HG02970 (cell line): ENCODE data around the gene STRIP1.
A peak's percentile ranks its signal among the peaks of the same experiment; 100 is the strongest.
"Not testable (repeated sequence)": the region's sequence is repeated elsewhere in the genome, so short reads cannot be mapped to it uniquely, and the experiment has no call there.

ENCODE experiments used
- ATAC-seq: cut with Tn5 transposase; IDR thresholded peaks from one replicate; pipeline ENCODE4 v1.9.1; 2021; ENCODE audit warnings: mild to moderate bottlenecking, moderate library complexity, moderate number of reproducible peaks; ENCODE audit not compliant: unreplicated experiment, low FRiP score

The STRIP1 gene

DNA sequence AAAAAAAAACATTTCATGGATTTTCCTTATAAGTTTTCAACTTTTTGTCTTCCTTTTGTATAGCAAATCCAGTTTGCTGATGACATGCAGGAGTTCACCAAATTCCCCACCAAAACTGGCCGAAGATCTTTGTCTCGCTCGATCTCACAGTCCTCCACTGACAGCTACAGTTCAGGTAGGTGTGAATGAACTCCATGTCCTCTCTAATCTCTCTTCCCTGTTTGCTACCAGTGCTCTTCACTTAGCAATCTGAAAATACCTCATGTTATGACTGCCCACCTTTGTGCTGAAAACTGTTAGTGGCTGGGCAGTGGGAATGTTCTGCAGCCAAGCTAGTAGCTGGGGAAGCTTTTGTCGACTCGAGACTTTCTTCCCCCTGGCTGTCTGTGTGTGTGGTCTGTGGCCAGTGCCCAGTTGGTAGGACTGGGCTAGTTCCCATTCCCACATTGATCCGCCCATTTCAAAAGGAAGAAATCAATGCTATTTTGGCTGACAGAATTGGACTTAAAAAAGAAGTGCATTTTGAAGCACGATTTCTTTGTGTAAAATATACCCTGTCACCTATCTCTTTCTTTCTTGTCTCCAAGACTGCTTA lies 25.4 kb upstream of the STRIP1 start:
- no peak for ATAC-seq

DNA sequence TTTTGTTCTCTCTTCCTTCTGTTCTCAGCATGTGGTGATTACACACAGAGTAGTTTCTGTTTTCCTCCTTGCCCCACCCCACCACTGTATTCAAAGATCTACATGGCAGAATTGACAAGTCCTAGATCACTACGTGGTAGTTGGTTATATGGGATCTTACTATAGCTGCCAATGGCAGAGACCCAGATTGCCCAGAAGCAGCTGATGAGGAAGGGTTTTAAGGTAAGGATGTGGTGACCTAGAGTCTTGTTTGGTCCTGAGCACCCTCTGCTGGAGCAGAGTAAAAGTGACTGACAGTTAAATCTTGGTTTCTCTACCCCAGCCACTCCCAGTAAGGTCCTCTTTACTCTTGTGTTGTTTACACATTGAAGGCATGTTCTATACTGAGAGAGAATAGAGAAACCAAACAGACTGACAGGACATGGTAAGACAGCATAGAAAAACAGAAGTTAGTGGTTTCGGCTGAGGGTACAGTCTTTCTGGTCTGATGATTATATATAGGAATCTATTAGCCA lies 22.8 kb upstream of the STRIP1 start:
- peak; percentile 86 for ATAC-seq

DNA sequence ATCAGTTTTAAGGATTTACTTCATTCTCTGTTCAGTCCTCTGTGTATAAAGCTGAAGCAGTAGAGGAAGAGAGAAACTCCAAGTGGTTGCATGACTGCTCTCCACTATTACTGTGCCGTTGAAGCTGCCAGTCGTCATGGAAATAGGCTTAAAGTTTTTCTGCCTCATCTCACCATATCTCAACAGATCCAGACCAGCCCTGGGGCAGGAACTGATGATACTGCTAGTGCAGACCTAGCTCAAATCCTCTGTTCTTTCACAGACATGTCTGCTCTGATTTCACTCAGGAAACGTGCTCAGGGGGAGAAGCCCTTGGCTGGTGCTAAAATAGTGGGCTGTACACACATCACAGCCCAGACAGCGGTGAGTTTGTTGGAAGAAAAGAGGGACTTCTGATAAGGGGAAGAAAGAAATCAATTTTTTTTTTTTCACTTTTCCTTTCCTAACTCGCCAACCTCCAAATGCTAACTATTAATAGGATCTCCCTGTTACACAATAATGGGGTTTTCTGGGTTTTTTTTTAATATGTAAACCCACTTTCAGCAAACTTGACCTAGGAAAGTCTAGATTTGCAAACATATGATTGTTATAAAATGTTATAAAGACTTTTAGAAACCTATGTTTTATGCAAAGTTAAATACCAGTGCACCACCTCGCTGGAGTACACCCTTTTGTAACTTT lies 22.2 kb upstream of the STRIP1 start:
- peak; percentile 46 for ATAC-seq

DNA sequence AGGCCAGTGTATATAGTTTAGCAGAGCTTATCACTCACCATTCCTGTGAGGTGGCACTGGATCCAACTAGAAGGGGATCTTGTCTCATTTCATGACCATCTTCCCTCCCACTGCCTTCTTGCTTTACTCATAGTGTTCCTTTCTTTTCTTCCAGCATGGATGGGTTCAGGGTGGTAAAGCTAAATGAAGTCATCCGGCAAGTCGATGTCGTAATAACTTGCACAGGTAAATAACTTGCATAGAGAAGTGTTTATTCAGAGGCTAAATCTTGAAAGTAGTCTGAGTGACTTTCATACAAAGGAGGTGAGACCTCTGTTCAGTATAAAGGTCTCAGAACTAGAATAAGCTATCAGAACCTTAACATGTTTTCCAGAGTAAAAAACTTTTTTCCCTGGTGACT lies 16.6 kb upstream of the STRIP1 start:
- ATAC-seq: no peak

DNA sequence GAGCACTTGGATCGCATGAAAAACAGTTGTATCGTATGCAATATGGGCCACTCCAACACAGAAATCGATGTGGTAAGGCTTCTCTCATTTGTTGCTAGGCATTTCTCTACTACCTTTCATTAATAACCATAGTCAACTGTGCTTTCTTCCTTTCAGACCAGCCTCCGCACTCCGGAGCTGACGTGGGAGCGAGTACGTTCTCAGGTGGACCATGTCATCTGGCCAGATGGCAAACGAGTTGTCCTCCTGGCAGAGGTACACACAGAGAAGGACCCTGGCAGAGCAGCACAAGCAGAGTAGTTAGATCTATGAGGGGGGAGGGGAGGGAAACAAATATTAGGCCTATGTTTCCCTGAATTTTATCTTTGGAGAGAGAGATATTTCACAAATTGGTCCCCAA lies 16.0 kb upstream of the STRIP1 start:
- ATAC-seq: no peak

DNA sequence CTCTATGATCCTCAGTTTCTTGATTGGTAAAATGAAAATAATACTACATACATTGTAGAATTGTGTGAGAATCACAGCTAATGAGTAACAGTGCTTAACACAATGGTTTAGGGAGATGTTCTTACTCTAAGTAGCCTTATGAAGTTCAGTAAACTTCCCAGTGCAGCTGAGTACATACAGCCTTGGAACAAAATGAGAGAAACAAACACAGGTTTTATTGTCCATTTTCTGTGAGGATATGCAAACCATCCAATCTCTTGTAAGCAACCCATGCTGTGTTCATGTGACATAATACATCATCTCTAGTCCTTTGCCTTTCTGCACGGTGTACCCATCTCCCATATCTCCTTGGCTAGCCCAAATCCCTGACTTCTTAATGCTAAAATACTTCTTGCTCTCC lies 14.7 kb upstream of the STRIP1 start:
- ATAC-seq: no peak

DNA sequence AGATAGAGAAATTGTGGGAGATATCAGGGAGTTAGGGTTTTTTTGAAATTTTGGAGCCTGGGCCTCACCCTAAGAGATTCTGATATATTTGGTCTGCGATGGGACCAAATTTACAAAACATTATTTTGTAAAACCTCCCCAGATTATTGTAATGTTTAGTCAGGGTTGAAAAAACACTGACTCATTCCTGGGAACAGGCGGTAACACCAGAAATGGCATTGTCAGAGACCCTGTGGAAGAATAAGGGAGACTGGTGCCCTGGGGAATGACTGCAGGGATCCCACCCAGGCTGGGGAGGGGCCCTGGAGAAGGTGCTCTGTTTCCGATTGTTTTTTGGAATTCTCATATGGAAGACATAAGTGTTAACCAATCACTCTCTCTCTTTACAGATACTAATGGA lies 13.1 kb upstream of the STRIP1 start:
- no peak for ATAC-seq

DNA sequence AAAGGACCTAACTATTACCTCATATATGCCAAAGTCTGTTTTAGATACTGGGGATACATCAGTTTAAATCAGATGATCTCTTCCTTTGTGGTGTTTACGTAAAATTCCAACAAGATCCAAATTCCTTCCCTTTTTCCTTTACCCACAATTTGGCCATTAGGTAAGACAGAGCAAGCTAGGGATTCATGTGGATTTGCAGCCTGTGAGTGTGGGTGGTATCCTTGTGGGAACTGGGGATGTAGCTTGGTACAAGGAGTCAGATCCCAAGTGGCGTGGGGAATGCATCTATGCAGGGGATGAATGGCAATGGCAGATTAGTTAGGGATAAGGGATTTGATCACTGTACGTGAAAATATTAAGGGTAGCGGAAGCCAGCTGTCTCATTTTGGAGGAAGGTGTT lies 9.8 kb upstream of the STRIP1 start:
- ATAC-seq: no peak

DNA sequence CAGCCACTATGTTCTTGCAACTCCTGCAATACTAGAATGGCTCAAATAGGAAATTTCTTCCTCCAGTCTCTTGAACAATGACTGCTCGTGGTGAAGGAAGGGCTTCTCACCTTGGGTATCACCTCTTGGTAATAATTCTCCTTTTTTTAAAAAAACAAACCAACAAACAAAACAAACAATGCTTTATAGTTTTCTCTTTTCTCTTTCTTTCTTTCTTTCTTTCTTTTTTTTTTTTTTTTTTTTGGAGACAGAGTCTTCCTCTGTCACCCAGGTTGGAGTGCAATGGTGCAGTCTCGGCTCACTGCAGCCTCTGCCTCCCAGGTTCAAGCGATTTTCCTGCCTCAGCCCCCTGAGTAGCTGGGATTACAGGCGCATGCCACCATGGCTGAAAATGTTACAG lies 3.7 kb upstream of the STRIP1 start:
- ATAC-seq: not testable (repeated sequence)

DNA sequence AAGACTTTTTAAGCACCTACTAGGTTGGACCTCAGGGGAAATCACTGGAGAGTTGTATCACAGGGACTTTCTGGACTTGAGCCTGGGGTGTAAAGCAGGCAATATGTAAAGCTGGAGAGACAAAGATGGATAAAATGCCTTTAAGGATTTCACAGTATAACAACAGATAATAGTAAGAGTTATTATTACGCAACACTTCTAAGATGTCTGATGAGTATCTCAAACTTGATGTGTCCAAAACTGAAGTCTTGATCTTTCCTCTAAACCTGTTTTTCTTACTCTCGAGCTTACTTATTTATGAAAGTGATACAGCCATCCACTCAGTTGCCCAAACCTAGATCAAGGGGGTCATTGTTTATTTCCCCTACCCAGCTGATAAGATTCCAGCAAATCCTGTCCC lies 2.1 kb upstream of the STRIP1 start:
- no peak for ATAC-seq

DNA sequence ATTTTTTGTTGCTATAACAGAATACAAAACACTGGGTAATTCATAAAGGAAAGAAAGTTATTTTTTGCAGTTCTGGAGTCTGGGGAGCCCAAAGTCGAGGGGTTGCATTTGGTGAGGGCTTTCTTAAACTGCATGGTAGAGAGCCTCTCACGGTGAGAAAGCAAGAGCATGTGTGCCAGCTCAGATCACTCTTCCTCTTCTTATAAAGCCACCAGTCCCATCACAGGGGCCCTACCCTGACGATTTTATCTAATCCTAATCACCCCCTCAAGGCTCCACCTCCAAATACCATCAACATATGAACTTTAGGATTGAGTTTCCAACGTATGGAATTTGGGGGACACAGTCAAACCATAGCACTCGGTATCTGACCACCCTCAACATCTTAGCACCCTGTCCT lies 1.0 kb upstream of the STRIP1 start:
- ATAC-seq: no peak

DNA sequence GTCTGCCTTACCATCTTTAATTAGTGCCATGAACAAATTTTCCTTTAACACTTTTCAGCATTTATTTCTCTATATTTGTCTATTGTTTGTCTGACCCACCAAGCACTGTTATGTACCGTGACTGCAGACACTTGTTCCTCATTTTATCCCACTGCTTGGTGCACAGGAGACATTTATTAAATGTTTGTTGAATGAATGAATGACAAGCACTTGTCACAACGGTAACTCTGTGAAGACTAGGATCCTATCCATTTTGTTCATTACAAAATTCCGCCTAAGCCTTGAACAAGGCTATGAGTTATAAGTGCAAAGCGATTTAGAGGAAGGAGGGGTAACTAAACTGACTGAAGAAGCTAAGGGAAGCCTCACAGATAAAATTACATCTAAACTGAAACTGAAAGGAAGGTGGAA lies 379 bp upstream of the STRIP1 start:
- no peak for ATAC-seq

DNA sequence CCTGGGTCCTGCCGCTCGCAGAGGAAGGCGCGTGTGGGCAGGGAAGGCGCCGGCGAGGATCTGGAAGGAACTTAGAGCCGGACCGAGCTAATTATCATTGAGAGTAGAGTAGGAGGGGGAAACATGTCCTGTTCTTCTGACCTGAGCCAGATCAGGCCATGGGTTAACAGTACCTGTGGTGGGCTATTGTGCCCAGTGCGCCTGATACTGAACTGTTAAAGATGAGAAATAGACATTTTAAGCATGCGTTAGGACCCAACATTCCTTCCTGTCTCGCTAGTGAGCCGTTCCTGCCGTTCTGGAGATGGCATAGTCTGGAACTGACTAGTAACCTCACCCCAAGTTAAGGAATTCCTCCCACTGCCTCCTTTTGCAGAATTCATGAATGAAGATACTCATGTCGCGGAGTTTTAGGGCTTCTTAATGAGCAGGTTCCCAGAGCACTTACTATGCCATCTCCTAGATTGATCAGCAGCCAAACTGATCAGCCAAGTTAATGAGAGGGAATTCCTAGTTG lies 870 bp downstream of the STRIP1 start:
- ATAC-seq: no peak

DNA sequence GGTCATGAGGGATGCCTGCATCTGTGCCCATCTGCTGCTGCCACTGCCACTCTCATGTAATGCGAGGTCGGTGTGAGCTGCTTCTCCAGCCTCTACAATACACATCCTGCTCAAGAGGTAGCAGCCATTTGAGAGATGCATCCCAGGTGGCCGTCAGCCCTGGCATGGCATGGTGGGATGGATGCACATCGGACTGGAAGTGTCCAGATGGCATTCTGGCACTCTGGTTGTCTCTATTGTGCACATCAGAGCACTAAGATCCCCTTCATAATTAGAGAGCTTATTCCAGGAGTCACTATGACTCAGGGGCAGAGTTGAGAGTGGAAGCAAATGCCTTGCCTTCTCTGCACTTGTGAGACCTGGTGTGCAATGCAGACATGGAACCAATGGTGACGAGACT lies 3.8 kb downstream of the STRIP1 start:
- no peak for ATAC-seq

DNA sequence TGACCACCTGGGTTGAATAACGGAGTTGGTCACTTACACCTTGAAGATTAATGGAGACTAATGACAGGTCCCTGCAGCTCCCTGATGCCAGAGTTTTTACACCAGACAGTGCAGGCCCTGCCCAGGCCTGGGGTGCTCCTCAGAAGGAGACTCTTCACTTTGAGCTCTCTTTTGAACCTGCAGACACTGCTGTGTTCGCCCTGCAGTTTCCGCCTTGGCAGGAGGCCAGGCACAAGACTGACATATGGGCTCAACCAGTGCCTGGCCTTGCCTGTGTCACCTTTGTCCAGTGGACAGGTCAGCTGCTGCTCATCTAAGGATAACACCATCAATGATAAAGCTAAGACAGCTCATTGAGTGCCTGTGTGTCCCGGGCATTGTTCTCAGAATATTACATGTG lies 5.2 kb downstream of the STRIP1 start:
- ATAC-seq: no peak

DNA sequence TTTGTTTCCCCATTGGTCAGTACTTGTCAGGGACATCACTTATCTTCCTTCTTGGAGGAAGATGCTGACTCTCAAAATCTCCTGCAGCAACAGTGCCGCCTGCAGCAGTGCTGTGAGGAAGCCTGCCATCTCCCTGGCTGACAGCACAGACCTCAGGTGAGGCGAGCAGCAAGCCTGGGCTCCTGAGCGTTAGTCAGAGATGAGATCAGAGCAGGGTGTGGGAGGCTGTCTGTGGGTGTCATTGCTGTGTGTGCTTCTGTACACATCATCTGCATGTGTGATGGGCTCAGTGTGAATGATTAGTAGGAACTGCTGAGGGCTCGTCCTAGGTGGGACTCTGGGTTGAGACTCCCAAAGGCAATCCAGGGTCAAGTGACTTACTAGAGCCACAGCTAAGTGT lies 6.1 kb downstream of the STRIP1 start:
- no peak for ATAC-seq

DNA sequence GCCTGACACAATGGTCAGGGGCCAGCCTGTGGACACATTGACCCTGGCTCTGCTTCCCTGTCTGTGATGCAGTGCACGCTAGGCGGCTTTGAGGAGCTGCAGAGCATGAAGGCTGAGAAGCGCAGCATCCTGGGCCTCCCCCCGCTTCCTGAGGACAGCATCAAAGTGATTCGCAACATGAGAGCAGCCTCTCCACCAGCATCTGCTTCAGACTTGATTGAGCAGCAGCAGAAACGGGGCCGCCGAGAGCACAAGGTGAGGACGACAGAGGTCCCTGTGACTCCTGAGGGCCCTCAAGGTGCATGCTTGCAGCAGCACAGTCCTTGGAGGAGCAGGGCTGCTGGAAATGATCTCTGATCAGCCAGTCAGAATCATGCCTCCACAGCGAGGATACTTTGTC lies 8.6 kb downstream of the STRIP1 start:
- ATAC-seq: no peak

DNA sequence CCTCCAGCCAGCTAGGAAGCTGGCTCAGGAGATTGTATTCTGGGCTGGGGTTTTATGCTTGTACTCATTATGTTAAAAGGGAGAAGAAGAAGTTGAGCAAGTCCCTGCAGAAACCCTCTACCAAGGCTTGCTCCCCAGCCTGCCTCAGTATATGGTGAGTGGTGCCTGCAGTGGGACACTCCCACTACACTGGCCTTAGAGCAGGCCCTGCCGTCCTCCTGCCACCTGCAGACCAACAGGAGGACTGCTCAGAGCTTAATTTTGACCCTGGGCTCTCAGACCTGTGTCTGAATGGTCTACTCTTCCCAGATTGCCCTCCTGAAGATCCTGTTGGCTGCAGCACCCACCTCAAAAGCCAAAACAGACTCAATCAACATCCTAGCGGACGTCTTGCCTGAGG lies 13.0 kb downstream of the STRIP1 start:
- ATAC-seq: no peak

DNA sequence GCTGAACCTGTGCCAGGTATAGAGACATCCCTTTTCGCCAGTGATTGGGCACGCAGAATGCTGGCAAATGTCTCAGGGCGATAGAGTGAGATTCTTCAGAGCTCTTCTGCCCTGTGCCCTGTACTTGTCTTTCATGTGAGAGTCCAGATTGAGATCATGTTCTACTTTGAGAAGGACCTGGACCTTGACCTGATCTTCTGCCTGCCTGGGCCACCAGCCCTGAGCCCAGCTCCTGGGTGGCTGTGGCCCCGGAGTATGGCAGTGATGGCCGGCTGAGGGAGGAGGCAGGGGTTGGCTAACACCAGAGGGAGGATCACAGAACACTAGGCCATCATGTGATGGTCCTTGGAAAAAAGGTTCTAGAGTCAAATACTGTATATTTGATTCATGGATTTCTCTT lies 13.8 kb downstream of the STRIP1 start:
- ATAC-seq: no peak

DNA sequence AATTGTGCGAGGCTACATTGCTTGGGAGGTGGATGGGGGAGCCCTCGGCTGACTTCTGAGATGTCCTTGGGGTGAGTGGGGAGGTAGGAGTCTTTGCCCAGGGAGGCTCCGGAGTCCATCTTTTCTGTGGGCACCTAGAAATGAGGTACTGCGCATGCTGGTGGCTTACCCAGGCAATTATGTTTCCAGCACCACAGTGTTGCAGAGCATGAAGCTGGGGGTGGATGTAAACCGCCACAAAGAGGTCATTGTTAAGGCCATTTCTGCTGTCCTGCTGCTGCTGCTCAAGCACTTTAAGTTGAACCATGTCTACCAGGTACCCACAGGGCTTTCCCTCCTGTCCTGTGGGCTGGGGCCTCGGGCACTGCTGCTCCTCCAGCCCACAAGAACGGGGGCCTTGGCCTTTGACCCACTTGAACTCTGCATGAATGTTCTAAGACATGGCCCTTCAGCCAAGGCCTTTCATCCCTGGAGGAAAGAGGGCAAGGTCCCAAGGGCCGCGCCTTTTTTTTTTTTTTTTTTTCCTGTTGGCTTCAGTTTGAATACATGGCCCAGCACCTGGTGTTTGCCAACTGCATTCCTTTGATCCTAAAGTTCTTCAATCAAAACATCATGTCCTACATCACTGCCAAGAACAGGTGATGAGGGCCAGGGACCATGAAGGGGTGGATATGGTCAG lies 14.6 kb downstream of the STRIP1 start:
- ATAC-seq: no peak

DNA sequence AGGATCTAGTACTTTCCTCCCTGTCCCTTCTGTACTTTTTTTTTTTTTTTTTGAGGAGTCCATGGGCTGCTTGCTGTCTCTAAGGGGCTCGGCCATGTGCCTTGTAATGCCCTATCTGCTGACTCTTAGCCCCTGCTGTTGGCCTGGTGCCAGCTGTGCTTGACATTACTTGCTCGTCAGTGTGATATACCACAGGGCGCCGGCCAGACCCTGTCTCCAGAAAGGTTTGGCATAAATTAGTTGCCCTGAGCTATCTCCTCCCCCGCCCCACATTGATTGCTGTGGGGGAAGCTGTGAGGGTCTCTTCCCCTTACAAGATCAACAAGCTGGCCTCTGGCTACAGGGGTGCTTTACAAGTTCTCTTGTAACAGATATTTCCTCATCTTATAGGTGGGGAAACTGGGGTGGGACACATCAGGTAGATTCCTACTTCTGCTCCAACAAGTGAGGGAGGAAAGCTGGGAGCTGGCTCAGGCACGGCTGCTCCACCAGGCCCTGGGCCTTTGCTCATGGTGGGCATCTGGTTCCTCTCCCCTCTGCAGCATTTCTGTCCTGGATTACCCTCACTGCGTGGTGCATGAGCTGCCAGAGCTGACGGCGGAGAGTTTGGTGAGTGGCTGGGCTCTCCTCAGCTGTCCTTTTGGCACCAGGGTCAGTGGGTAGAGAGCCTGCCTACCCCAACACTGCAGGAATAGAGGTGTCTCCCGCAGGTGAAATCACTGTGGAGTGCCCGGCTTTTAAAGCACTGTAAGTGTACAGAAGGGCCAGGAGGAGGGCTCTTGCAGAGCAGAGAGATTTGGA lies 15.6 kb downstream of the STRIP1 start:
- ATAC-seq: no peak
